DMS153 treated with DMSO at 0.1 percent for 48 hours (cell line): ENCODE results near the gene DGCR6L.
"Not testable (repeated sequence)": the region's sequence is repeated elsewhere in the genome, so short reads cannot be mapped to it uniquely, and the experiment has no call there.

Experiments
- DNase-seq: peaks from one replicate; lab custom pipeline; 2025; ENCODE audit not compliant: unreplicated experiment; lab: John Stamatoyannopoulos, UW

The DGCR6L gene

GRCh38 chr22:20277936-20278635 is 41.8 kb downstream of the DGCR6L start:
- DNase-seq = not testable (repeated sequence)

DNA sequence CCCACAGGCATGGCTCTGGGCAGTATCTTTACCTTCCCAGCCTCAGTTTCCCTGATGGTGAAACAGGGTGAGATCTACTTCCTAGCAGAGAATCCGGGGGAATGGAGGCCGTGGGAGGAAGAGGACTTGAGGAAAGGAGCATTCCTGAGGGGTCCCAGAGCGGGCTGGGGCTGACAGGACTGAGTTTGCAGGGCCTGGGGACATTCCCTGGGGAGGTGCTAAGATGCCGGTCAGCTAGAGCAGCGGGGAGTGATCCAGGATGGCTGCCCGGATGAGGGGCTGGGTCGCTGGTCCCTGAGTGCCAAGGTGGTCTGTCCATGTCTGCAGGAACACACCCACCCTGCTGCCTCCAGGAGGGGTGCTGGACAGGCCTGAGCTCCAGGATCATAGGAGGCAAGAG is 43.4 kb downstream of the DGCR6L start:
- DNase-seq = no peak

DNA sequence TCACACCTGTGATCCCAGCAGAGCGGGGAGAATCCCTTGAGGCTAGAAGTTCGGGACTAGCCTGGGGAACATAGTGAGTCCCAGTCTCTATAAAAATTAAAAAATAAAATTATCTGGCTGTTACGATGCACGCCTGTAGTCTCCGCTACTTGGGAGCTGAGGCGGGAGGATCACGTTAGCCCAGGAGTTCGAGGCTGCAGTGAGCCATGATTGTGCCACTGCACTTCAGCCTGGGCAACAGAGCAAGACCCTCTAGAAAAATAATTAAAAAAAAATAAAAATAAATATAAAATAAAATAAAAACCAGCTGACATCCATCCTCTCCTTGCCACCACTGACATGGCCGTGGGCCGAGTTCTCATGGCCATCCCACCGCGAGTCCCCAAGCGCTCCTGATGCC is 44.0 kb downstream of the DGCR6L start:
- DNase-seq = no peak

GRCh38 chr22:20275325-20275724 is 44.5 kb downstream of the DGCR6L start:
- DNase-seq = not testable (repeated sequence)

DNA sequence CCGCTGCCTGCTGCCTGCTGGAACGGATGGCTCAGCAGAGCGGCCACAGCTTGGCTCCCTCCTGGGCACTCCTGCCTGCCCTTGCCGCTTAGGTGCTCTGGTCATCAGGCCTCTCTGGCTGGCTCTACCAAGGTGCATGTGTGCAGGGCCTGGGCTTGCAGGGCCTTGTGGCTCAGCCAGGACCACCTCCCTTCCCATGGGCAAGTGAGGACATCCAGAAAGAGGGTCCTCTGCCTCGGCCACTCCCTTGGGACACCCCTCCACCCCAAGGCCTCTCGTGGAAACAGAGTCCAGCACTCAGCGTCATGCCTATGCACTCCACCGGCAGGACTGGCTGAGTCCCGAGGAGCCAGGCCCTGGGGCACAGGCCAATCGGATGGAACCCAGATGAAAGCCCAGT is 45.5 kb downstream of the DGCR6L start:
- not testable (repeated sequence) for DNase-seq

- DNase-seq = no peak
These were observed 46.1 kb downstream of the DGCR6L start for GRCh38 chr22:20273758-20274181.

GRCh38 chr22:20272700-20273099 is 47.2 kb downstream of the DGCR6L start:
- DNase-seq = no peak

DNA sequence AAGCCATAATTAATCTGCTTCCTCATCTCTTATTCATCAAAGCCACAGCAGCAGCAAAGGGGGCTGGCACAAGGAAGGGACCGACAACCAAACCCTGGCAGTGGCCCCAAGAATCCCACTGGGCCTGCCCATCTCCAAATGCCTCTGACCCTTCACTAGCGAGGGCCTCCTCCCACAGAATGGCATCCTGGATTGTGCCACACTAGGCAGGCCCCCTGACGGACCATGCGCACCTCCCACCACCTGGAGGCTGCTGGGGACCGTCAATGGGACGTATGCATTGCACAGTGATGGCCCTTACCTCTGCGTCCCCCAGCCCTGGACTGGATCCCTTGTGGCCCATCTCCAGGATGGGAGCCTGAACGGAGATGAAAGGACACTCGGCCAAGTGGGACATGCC is 47.7 kb downstream of the DGCR6L start:
- DNase-seq = no peak

DNA sequence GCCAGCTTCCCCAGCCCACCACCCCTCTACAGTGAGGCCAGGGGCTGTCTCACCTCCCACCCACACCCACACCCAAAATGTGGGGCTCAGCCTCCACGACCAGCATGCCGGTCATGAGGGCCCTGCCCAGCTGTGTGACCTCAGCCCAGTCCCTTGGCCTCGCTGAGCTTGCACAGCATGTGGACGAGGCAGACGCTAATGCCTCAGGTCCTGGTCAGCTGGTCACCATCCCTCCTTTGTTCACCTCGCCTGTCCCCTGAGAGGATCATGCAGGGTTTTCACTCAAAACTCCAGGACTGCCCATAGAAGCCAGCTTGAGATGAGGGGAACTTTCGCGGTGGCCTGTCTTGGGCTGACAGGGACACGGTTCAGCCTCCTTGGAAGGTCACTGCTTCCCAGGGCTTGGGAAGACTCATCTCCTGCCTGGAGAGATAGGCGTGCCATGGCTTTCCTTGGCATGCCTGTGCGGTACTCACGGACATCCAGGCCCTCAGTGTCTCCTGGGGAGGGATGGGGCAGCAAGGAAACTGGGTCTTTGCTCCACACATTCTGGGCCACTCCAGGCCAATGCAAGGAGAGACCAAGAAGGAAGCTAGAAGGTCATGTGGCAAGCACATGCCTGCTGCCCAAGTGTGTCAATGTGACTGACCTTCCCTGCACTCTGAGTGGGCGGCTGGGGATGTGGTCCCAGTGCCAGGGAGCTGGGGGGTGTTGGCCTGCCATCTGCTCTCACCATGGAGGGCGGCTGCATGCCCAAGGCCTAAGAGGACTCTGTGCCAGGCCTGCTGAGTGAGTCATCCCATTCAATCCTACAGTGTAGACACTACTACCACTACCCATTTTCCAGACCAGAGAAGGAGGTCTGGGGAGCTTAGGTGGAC is 48.5 kb downstream of the DGCR6L start:
- DNase-seq = no peak

DNA sequence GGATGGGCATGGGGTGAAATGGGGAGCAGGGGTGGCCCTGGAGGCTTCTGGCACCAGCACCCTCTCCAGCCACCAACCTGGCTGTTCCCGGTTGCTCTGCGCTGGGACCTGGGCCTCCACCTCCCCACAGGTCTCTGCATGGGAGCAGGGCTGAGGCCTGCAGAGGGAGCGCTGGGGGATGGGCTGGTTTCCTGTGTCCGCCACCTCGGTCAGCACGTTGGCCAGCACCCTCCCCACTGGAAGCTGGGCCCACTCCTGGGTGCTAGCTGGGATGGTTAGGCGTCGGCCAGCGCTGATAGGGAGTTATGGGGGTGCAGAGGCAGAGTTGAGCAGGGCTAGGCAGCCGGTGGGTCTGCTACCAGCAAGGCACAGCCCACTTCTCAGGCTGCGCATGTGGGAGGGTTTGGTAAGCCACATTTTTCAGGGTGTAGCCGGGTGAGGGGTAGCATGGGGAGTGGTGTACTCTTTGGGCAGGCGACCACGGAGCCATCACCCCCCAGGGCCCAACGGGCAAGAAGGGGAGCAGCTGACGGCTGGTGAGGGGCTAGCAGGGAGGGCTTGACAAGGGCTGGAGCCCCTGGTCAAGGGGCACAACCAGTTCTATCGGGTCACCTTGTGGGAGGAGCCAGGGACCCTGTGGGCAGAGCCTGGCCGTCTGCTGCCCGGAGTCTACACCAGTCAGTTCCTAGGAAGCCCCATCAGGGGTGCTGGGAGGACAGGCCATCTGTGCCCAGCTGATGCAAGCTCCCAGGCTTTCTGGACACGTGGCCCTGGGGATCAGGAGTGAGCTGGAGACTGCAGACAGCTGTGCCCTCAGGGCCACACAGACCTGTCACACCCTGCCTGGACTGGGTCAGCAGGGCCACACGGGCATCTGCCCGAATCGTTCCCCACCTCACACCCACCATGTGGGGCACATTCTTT is 49.4 kb downstream of the DGCR6L start:
- not testable (repeated sequence) for DNase-seq

- not testable (repeated sequence) for DNase-seq
These were observed 50.2 kb downstream of the DGCR6L start for GRCh38 chr22:20269673-20270072.

GRCh38 chr22:20269201-20269600 is 50.7 kb downstream of the DGCR6L start:
- DNase-seq = not testable (repeated sequence)

- DNase-seq = peak; percentile 36
These were observed 51.4 kb downstream of the DGCR6L start, which contains the start of gene RTN4R for GRCh38 chr22:20268279-20269012. TSS of gene RTN4R (minus strand) at chr22:20268318. CDS start at chr22:20268092, 226 bp downstream.

GRCh38 chr22:20267441-20268278 is 52.2 kb downstream of the DGCR6L start:
- DNase-seq = no peak

DNA sequence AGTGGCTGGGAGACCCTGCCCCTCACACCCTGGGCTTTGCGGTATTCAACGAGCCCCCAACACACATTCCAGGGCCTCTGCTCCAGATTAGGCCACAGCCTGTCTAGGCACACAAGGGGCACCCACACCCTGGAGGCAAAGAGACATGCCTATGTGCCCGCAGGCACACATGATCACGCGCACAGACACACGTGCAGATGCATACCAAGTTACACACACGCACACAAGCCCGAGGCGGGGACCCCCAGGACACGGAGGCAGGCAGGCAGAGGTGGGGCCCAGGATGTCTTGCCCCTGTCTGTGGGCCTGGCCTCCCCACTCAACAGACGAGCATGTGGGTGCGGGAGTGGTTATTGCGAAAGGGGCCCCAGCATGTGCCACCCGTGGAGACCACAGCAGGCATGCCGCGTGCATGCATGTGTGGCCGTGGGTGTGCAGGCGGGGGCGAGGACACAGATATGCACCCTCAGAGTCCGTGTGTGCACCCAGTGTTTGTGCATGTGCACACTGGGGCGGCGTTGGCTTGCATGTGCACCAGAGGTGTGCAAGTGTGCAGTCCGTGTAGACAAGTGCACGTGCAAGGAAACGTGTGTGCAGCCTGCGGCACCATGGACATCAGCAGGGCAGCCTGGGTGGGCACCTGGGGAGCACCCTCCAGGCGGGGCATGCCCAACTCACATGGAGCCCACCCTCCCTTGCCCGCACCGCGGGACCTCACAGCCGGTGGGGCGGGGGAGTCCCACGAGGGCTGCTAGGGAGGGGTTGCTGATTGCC is 53.0 kb downstream of the DGCR6L start:
- DNase-seq = not testable (repeated sequence)

GRCh38 chr22:20265772-20266666 is 53.8 kb downstream of the DGCR6L start:
- DNase-seq = not testable (repeated sequence)

DNA sequence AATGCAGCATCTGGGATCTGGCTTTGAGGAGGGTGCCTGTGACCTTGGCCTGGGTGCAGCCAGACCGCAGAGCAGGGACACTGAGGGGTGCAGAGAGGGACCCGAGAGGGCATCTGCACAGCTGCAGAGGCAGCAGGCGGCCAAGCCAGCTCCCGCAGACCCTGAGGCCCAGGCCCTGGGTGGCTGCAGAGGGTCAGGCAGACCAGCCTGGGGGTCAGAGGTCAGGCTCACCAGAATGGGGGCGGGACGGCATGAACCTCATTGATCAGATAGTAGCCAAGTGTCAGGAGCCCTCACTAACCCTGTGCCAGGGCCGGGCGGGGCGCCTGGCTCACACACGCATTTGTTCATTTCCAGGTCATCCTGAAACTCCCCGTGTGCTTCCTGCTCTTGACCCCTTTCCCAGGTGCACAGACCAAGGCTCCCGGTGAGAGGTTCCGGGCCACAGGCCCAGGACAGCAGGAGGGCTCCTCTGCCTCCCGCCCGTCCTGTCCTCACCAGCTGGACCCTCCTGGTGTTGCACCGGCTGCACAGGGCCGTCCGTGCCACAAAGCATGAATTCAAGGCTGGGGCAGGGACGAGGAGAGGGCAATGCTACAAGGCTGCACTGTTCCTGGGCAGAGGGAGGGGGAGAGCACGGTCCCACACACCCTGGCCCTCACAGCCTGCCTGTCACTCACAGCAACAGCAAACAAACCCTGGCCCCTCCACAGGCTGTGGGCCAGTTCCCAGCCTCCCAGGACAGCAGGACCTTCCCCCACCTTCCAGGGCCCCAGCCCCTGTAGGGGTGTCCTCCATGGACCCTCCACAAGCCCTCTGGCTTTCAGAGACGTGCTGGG is 55.0 kb downstream of the DGCR6L start:
- DNase-seq = no peak
